Ammon's horn (tissue), 1 donor: Measurements from ENCODE around the gene PEX6.

ENCODE experiments used
- DNase-seq: peaks from one replicate; pipeline ENCODE4 v3.0.0-alpha.2; 2016; ENCODE audit warnings: low spot score

Gene PEX6, protein sequence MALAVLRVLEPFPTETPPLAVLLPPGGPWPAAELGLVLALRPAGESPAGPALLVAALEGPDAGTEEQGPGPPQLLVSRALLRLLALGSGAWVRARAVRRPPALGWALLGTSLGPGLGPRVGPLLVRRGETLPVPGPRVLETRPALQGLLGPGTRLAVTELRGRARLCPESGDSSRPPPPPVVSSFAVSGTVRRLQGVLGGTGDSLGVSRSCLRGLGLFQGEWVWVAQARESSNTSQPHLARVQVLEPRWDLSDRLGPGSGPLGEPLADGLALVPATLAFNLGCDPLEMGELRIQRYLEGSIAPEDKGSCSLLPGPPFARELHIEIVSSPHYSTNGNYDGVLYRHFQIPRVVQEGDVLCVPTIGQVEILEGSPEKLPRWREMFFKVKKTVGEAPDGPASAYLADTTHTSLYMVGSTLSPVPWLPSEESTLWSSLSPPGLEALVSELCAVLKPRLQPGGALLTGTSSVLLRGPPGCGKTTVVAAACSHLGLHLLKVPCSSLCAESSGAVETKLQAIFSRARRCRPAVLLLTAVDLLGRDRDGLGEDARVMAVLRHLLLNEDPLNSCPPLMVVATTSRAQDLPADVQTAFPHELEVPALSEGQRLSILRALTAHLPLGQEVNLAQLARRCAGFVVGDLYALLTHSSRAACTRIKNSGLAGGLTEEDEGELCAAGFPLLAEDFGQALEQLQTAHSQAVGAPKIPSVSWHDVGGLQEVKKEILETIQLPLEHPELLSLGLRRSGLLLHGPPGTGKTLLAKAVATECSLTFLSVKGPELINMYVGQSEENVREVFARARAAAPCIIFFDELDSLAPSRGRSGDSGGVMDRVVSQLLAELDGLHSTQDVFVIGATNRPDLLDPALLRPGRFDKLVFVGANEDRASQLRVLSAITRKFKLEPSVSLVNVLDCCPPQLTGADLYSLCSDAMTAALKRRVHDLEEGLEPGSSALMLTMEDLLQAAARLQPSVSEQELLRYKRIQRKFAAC

DNA sequence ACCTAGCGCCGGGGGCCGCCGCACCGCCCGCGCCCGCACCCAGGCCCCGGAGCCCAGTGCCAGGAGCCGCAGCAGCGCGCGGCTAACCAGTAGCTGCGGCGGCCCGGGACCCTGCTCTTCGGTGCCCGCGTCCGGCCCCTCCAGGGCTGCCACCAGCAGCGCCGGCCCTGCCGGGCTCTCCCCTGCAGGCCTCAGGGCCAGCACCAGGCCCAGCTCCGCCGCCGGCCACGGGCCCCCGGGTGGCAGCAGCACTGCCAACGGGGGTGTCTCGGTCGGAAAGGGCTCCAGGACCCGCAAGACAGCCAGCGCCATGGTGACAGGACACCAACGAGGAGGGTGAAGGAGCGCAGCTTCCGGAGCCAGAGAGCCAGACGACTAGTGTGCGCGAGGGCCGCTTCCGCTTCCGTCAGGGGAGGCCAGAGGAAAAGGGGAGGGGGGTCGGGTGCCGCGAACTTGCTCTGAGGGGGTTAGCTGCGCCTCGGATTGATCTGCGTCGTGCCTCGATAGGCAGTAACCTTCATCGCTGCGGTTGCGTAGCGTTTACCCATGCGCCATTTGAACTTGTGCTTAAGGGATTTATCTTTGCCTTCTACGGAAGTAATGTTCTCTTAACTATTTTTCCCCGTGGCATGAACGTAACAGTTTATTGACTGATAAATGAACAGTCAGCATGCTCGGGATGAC, at the start of gene PEX6:
Gene PEX6 (minus strand): TSS at position 343 of the 684 bp plus-strand sequence. CDS start 31 bp downstream, at position 312.
- DNase-seq = peak; percentile 96

DNA sequence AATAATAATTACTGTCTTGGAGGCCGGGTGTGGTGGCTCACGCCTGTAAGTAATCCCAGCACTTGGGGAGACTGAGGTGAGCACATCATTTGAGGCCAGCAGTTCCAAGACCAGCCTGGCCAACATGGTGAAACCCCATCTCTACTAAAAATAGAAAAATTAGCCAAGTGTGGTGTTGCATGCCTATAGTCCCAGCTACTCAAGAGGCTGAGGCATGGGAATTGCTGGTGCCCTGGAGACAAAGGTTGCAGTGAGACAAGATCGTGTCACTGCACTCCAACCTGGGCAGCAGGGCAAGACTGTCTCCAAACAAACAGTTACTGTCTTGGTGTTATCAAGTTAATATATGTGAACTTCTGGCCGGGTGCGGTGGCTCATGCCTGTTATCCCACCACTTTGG, 47.4 kb upstream of the PEX6 start:
- no peak for DNase-seq

DNA sequence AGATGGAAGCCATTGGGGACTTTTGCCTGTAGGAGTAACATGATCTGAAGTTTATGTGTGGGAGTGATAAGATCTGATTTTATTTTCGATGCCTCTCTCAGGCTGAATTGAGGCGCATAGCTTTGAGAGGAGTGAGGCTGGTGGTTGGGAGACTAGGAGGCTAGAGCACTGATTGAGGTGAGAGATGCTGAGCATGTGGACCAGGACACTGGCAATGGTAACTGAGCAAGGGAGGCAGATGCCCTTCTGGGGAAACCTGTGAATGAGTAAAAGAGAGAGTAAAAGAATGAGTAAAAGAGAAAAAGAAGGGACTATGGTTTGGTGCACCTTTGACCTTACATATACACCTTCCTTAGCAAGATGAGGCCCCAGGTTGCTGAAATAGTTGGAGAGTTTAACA, 45.5 kb upstream of the PEX6 start:
- DNase-seq = no peak

DNA sequence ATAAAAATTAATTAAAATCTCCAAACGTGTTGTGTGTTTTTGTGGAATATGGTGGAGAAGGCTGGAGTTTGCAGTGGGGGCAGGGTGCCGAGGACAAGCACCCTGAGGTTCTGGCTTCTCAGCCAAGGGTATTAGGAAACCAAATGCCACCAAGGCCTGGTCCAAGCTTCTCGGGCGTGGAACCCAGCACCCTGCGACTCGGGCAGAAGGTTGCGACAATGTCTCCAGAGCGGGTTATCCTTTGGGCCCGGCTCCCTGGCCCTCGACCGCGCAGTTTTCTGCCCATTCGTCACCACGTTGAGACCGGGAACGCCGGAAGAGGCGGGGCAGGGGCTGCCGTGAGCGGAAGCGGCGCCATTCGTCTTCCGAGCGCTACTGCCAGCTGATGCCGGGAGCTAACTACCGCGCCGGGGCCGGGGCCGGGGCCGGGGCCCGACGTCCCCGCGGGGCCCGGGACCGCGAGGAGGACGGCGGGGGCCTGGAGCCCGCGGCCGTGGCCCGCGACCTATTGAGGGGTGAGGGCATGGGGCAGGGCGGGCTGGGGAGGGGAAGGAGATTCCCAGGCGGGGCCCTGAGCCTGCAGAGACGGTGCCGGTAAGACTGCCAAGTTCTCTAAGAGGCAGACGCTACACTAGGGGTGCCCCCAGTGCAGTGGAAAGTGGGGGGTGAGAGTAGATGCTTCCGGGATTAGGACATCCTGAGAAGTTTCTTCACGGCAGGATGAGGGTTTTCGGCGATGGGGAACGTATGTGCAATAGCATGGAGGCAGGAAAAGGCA, 42.5 kb upstream of the PEX6 start, which contains the start of gene RRP36:
Gene RRP36 (plus strand): TSS at position 354 of the 778 bp plus-strand sequence. CDS start 32 bp downstream, at position 386.
- peak; percentile 79 for DNase-seq

DNA sequence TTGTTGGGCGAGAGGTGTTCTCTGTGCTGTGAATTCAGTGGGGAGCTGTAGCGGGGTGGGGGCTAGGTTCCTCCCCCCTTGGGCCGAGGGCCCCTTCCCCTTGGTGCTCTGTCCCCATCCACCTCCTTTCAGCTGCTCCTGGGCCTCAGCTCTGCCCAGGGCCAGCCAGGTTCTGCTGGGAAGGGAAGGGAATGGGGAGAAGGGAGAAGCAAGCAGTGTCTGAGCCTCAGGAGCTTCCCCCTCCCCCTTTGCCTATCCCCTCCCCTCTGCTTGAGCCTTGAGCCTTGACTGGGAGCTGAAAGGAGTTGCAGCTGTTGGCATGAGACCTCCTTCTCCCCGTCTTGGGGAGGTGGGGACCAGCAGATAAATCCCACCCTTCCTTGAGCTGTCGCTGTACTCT, 41.9 kb upstream of the PEX6 start:
- no peak for DNase-seq

DNA sequence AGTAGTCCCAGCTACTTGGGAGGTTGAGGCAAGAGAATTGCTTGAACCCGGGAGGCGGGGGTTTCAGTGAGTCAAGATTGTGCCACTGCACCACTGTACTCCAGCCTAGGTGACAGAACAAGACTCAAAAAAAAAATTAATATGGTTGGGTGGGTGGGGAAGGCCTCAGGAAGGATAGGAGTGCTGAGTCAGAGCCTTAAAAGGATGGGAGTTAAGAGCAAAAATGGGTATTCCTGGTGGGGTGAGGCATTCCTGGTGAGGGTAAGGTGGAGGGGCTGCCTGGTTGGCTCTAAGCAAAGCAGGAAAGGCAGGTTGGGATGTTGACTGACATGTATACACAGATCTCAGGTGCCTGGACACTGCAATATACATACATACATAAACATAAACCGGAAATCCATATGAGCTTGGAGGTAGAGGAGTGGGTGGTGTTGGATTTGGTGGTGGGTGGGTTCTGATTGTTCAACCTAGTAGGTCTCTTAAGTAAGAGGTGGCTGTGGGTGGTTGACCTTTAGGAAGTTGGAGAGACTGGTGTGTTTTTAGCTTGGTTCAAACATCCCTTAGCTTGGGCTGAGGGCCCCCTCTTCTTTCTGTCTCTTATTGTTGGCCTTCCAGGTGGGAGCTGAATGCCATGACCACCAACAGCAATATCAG, 41.2 kb upstream of the PEX6 start:
- no peak for DNase-seq

DNA sequence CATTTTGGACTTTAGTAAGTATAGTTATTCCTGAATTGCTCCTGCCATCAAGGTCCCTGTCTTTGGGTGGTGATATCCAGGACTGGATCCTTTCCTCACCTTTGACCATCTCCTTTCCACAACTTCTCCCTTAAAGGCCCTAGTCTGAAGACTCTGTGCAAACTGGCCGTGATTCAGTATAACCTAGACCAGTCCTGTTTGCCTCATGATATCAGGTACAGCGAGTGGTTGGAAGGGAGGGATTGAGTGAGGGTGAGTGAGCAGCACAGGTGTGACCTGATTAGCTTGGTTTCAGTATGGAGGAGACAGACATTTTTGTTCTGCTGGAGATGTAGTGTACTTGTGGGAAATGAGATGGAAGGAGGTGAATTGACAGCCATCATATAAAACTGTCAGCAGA, 40.2 kb upstream of the PEX6 start:
- DNase-seq = no peak

DNA sequence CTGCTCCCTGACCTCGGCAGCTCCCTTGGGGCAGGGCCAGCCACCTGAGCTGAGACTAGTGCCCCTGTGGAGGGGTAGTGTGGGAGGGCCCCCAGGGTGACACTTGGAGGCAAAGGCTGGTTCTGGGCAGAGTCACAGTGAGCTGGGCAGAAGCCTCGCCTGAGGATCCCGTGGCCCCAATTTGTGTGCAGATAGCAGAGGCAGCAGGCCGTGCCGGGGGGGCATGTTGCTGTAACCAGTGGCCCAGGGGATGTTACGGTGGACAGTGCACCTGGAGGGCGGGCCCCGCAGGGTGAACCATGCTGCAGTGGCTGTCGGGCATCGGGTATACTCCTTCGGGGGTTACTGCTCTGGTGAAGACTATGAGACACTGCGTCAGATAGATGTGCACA, 38.0 kb upstream of the PEX6 start:
- DNase-seq = no peak

DNA sequence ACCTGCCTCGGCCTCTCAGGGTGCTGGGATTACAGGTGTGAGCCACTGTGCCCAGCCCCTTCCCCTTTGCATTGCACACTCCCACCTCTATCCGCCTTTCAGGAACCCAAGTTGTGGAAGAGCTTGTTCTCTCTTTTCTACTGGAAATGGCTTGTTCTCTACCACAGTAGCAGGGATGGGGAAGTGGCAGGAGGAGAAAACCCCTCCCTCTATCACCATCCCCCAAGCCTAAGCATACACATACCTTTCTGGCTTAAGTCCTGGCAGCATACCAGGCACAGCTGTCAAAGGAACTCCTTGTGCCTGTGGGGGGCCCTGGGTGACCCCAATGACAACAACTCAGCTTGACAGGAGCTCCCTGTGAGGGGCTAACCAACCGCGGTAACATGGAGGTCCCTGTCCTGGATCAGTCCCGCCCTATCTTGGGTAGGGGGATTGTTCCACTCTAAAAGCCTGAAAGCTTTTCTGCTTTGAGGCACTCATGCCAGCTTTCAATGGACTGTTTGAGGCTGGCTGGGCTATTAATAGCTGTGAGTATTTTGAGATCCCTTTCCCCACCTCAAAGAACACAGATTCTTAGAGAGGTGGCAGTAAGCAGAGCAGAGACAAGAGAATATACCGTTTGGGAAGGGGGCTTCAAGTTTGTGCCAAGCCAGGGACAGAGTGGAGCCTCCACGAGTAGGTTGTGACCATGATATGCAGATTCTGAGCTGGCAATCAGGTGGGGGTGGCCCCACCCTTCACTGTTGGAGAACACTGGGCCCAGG, 37.4 kb upstream of the PEX6 start:
- no peak for DNase-seq

DNA sequence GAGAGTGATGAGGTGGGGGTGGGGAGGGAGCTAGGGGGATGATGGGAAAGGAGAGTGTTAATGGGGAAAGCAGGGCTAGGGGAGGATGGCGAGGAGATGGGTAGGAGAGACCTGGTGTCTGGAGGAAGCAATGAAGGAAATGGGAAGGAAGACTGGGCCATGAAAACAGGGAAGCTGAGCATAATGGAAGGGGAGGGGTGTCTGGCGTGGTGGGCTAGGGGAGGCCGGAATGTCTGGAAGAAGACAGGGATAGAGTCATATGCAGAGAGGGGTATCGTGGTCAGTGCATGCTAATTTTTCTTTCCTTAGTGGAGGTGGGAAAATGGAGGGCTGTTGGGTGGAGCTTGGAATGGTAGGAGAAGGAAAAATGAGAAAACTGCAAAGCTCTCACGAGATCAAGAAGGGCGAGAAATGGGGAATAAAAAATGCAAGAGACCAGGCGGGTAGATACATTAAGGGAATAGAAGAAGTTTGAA, 35.5 kb upstream of the PEX6 start:
- no peak for DNase-seq

DNA sequence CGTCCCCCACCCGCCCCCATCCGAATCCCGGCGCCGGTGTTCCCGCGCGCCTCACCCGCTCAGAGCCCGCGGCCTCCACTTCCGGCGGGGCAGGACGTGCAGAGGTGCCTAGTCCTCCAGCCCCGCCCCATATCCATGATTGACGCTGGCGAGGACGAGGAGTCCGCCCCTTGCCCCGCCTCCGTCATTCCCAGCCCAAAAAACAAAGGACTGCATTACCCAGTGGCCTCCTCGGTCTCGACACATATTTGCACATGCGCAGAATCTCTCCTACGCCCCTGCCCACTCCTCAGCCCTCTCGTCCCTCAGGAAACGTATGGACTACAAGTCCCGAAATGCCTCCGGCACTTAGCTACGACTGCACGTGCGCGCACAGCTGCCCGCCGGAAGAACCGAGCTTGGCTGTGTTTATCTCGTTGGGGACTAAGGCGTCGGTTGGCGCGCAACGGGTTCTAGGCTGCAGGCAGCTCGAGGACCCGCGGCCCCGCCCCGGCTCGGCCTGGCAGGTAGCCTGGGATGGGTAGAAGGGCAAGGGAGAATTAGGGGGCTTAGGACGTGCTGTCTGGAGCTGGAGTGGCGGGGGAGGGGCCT, 35.0 kb upstream of the PEX6 start, which contains the start of the genes KLHDC3 and MEA1:
Gene KLHDC3 (plus strand): TSS at position 407 of the 591 bp plus-strand sequence. CDS start 2,944 bp downstream, outside the sequence.
Gene MEA1 (minus strand): TSS at position 104 of the 591 bp plus-strand sequence. CDS start 133 bp downstream, outside the sequence.
- peak; percentile 100 for DNase-seq

DNA sequence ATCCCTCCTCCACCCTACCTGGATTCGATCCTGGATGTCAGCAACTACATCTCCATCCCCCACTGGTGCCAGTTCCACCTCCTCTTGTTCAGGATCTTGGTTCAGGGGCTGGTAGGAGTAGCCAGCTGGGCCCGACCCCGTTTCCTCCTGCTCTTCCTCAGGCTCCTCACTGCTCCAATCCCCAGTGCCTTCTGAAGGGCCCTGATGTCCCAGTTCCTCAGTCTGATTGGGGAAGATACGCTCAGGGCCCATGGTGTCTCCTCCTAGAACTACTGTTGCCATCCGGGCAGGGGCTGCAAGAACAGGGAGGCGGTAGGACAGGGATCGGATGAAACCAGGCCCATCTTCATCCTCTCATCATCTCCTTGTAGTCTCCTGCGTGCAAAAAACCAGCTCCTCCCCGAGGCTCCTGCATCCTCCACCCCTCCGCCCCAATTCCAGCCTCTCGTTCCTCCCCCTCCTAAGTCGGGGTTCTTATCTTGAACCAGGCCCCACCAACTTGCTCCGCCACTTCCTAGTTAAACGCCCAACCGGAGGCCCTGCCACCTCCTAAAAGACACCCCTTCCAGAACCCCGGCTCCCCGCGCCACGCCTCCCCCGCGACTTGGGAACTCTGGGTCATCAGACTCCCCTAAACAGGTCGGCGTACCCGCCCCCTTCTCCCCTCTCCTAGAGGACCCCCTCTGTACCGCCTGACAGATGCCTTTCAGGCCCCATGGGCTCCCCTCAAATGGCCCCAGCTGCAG, 34.3 kb upstream of the PEX6 start:
- DNase-seq = peak; percentile 25

DNA sequence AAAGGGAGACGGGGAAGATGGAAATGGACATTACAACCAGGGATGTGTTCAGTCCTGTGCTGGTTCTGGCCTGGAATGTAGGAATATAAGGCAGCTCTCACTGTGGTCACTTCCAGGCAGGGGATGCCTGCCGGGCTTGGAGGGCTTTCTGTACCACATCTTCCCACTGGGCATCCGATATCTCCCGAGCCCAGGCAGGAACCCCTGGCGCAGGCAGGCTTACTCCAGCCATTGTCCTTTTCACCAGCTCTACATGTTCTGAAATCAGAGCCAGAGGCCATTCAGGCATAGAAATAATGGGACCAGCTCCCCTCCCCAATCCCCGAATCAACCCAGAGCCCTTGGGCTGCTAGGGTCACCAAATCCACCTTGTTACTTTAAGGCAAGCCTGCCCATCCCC, 33.4 kb upstream of the PEX6 start:
- no peak for DNase-seq

DNA sequence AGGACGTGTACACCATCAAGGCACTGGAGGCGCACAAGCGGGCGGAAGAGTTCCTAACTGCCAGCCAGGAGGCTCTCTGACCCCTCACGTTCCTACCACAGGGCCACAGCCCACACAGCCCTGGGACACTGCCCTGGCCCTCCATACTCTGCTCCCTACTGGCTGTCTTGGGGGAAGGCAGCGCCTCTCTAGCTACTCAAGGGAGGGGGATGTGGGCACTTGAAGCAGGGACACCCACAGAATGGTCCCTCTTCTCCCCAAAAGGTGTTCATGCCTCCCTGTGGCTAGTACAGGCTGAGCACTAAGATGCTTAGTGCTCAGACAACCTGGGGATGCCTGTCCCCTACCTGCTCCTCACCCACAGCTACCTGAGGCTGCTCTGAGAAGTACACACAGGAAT, 32.2 kb upstream of the PEX6 start:
- no peak for DNase-seq

DNA sequence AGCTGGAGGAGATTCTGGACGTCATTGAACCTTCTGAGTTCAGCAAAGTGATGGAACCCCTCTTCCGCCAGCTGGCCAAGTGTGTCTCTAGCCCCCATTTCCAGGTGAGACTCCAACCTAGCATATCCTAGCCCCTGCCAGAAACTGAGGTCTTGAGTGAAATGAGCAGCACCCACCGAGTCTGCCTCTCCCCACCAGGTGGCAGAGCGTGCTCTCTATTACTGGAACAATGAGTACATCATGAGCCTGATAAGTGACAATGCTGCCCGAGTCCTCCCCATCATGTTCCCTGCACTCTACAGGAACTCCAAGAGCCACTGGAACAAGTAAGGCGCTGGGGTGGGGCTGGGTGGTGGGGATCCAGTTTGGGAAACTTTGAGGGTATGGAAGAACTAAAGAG, 30.1 kb upstream of the PEX6 start:
- DNase-seq = peak; percentile 40

DNA sequence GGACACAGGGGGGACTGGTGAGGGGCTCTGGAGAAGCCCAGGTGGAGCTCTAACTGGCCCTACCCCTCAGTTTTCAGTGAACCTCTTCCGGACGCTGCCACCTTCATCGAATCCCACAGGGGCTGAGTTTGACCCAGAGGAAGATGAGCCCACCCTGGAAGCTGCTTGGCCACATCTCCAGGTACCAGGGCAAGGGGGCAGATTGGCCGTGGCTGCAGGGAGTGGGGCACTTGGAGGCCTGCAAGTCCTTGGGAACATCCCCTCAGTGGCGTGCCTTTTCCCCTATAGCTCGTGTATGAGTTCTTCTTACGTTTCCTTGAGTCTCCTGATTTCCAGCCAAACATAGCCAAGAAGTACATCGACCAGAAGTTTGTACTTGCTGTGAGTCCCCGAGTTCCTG, 28.1 kb upstream of the PEX6 start:
- no peak for DNase-seq

DNA sequence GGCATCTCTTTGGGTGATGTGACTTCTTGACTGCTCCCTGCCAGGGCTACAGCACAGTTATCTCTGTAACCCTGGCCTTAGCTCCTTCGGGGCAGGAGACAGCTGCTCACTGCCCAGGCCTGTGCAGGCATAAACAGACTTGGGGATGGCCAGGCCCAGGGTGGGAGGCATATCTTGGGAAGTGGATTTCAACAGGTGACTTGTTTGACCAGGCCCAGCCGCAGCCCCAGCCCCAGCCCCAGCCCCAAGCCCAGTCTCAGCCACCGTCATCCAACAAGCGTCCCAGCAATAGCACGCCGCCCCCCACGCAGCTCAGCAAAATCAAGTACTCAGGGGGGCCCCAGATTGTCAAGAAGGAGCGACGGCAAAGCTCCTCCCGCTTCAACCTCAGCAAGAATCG, 27.3 kb upstream of the PEX6 start:
- no peak for DNase-seq

DNA sequence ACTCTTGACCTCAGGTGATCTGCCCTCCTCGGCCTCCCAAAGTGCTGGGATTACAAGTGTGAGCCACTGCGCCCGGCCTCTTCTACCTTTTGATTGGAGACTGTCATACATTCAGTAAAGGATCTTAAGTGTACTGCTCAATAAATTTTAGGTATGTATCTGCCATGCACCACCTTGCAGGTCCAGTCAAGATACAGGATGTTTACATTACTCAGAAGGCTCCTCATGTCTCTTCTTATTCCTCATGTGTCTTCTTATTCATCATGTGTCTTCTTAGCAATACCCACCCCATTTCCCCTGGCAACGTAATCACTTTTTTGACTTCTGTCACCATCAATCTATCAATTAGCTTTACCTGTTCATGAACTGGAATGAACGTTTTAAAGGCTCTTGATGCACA, 26.9 kb upstream of the PEX6 start:
- no peak for DNase-seq

DNA sequence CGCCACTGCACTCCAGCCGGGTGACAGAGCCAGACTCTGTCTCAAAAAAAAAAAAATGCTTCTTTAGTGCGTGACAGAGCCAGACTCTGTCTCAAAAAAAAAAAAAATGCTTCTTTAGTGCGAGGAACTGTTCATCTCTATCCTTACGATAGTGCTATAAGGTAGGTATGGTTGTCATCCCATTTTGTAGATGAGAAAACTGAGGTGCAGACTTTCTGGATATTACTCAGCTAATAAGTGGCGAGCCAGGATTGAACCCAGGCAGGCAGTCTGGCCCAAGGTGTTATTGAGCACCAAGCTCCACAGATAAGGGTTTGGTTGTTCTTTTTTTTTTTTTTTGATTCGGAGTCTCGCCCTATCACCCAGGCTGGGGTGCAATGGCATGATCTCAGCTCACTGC, 22.9 kb upstream of the PEX6 start:
- no peak for DNase-seq
